ENCODE data around the gene RBMX. TPM values are rescaled to one million over a fixed set of nuclear protein-coding genes. Genes with fewer than 3 reads are reported as not detected.

Gene RBMX
- total RNA-seq, 1 donor from 2014 or later, result 133 TPM

DNA sequence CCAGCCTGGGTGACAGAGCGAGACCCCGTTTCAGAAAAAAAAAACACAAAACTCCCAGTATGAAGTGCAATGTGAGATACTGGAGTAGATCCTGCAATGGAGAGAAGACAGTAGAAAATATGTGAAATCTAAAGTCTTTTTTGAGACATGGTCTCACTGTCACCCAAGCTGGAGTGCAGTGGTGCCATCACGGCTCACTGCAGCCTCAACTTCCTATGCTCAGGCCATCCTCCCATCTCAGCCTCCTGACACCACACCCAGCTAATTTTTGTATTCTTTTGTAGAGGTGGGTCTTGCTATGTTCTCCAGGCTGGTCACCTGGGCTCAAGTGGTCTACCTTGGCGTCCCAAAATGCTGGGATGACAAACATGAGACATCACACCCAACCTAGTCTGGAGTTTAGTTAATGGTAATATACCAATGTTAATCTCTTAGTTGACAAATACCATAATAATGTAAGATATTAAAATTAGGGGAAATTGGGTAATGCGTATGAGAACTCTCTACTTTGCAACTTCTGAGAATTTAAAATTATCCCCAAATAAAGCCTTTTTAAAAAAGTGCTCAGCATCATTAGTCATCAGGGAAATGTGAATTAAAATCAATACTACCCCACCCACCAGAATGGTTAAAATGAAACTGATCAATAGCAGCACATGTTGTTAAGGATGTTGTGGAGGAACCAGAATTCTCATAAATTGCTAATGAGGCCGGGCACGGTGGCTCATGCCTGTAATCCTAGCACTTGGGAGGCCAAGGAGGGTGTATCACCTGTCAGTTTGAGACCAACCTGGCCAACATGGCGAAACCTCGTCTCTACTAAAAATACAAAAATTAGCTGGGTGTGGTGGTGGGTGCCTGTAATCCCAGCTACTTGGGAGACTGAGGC, 15.0 kb downstream of the RBMX start:
- no peaks in the 10 kb centered on the region for H3K36me3 Mint-ChIP-seq (ENCODE audit: low read depth, unreplicated experiment)
- Histone ChIP-seq H3K79me2 (ENCODE audit: insufficient read depth, low read length) (peaks cover 33% of the 10 kb centered on the region), H3K9ac (ENCODE audit: low read length) (no peak overlapping the region), H4K20me1 (ENCODE audit: insufficient read depth, low read length) (peaks cover 34% of the 10 kb centered on the region), H3K27ac (ENCODE audit: low read depth, low read length) (no peak overlapping the region), H3K36me3 (ENCODE audit: insufficient read depth, low read length) (peaks cover 42% of the 10 kb centered on the region), H3K4me1 (ENCODE audit: insufficient read depth, low read length) (no peaks in the 10 kb centered on the region), H3K9me3 (ENCODE audit: insufficient read depth, low read depth, low read length) (no peaks in the 10 kb centered on the region), H3K4me2 (ENCODE audit: low read length) (no peak overlapping the region), H3K27me3 (ENCODE audit: insufficient read depth, low read length) (no peaks in the 10 kb centered on the region), H3K4me3 (ENCODE audit: insufficient read depth, low read depth, low read length) (no peak overlapping the region), H2AFZ (ENCODE audit: low read depth, low read length) (no peak overlapping the region)
- H3K4me1 Mint-ChIP-seq (ENCODE audit: low read depth, unreplicated experiment), result peaks cover 4% of the 10 kb centered on the region
- H3K9me3 Mint-ChIP-seq (ENCODE audit: unreplicated experiment), result no peaks in the 10 kb centered on the region
- no peaks in the 10 kb centered on the region for H3K27me3 Mint-ChIP-seq (ENCODE audit: low read depth, unreplicated experiment)
- TF ChIP-seq EZH2 (IDR thresholded peaks at IDR 0.05; ENCODE audit: insufficient read depth, low read length), result no peak
- TF ChIP-seq CTCF (IDR thresholded peaks at IDR 0.05; ENCODE audit: insufficient read depth, low read depth, low read length), result no peak
- DNase-seq (ENCODE audit: low read depth) (no peak), FAIRE-seq (no peak)
- H3K4me3 Mint-ChIP-seq (ENCODE audit: unreplicated experiment), result no peak overlapping the region
- H3K27ac Mint-ChIP-seq (ENCODE audit: unreplicated experiment), result no peak overlapping the region

DNA sequence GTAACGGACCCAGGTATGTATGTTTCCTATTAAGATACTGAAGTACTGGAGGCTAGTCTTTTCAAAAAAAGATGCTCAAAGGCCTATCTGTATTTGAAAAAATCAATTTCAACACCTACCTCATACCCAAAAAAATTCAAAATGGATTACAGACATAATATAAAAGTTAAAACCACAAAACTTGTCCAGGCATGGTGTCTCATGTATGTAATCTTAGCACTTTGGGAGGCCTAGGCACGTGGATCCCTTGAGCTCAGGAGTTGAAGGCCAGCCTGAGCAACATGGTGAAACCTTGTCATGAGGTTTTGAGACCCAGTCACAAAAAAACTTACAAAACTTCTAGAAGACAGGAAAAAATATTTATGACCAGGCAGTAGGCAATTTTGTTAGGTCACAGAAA, 16.7 kb downstream of the RBMX start:
- Histone ChIP-seq H3K36me3 (ENCODE audit: insufficient read depth, low read length) (peaks cover 34% of the 10 kb centered on the region), H3K4me2 (ENCODE audit: low read length) (no peak overlapping the region), H3K9ac (ENCODE audit: low read length) (no peak overlapping the region), H3K27ac (ENCODE audit: low read depth, low read length) (no peak overlapping the region), H3K4me3 (ENCODE audit: insufficient read depth, low read depth, low read length) (no peak overlapping the region), H3K79me2 (ENCODE audit: insufficient read depth, low read length) (peaks cover 16% of the 10 kb centered on the region), H3K4me1 (ENCODE audit: insufficient read depth, low read length) (no peaks in the 10 kb centered on the region), H3K9me3 (ENCODE audit: insufficient read depth, low read depth, low read length) (no peaks in the 10 kb centered on the region), H4K20me1 (ENCODE audit: insufficient read depth, low read length) (peaks cover 22% of the 10 kb centered on the region), H2AFZ (ENCODE audit: low read depth, low read length) (no peak overlapping the region), H3K27me3 (ENCODE audit: insufficient read depth, low read length) (no peaks in the 10 kb centered on the region)
- FAIRE-seq, result no peak
- TF ChIP-seq CTCF (IDR thresholded peaks at IDR 0.05; ENCODE audit: insufficient read depth, low read depth, low read length) (no peak), EZH2 (IDR thresholded peaks at IDR 0.05; ENCODE audit: insufficient read depth, low read length) (no peak)
- no peaks in the 10 kb centered on the region for H3K27me3 Mint-ChIP-seq (ENCODE audit: low read depth, unreplicated experiment)
- H3K4me3 Mint-ChIP-seq (ENCODE audit: unreplicated experiment), result no peak overlapping the region
- H3K9me3 Mint-ChIP-seq (ENCODE audit: unreplicated experiment), result no peaks in the 10 kb centered on the region
- no peak overlapping the region for H3K27ac Mint-ChIP-seq (ENCODE audit: unreplicated experiment)
- DNase-seq (ENCODE audit: low read depth), result no peak
- no peaks in the 10 kb centered on the region for H3K36me3 Mint-ChIP-seq (ENCODE audit: low read depth, unreplicated experiment)
- H3K4me1 Mint-ChIP-seq (ENCODE audit: low read depth, unreplicated experiment), result peaks cover 2% of the 10 kb centered on the region

DNA sequence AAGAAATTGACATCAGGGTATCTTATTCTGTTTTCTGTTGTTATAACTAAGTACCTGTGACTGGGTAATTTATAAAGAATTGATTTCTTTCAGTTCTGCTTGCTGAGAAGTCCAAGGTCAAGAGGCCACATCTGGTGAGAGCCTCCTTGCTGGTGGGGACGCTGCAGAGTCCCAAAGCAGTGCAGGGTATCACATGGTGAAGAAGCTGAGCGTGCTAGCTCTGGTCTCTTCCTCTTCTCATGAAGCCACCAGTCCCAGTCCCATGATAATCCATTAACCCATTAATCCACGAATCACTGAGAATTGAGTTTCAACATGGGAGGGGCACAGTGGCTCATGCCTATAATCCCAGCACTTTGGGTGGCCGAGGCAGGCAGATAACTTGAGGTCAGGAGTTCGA, 18.0 kb downstream of the RBMX start:
- peaks cover 11% of the 10 kb centered on the region for H4K20me1 ChIP-seq (ENCODE audit: insufficient read depth, low read length)
- H3K36me3 ChIP-seq (ENCODE audit: insufficient read depth, low read length), result peaks cover 22% of the 10 kb centered on the region
- TF ChIP-seq EZH2 (IDR thresholded peaks at IDR 0.05; ENCODE audit: insufficient read depth, low read length) (no peak), CTCF (IDR thresholded peaks at IDR 0.05; ENCODE audit: insufficient read depth, low read depth, low read length) (no peak)
- no peak overlapping the region for H3K9ac ChIP-seq (ENCODE audit: low read length)
- H3K79me2 ChIP-seq (ENCODE audit: insufficient read depth, low read length), result peaks cover 7% of the 10 kb centered on the region
- H2AFZ ChIP-seq (ENCODE audit: low read depth, low read length), result no peak overlapping the region
- no peaks in the 10 kb centered on the region for H3K27me3 ChIP-seq (ENCODE audit: insufficient read depth, low read length)
- no peak overlapping the region for H3K27ac ChIP-seq (ENCODE audit: low read depth, low read length)
- H3K4me1 ChIP-seq (ENCODE audit: insufficient read depth, low read length), result no peaks in the 10 kb centered on the region
- FAIRE-seq (no peak), DNase-seq (ENCODE audit: low read depth) (no peak)
- H3K4me2 ChIP-seq (ENCODE audit: low read length), result no peak overlapping the region
- H3K9me3 ChIP-seq (ENCODE audit: insufficient read depth, low read depth, low read length), result no peaks in the 10 kb centered on the region
- no peaks in the 10 kb centered on the region for H3K9me3 Mint-ChIP-seq (ENCODE audit: unreplicated experiment)
- no peak overlapping the region for H3K27ac Mint-ChIP-seq (ENCODE audit: unreplicated experiment)
- H3K27me3 Mint-ChIP-seq (ENCODE audit: low read depth, unreplicated experiment), result no peaks in the 10 kb centered on the region
- peaks cover 3% of the 10 kb centered on the region for H3K36me3 Mint-ChIP-seq (ENCODE audit: low read depth, unreplicated experiment)
- peaks cover 2% of the 10 kb centered on the region for H3K4me1 Mint-ChIP-seq (ENCODE audit: low read depth, unreplicated experiment)
- H3K4me3 Mint-ChIP-seq (ENCODE audit: unreplicated experiment), result no peak overlapping the region
- H3K4me3 ChIP-seq (ENCODE audit: insufficient read depth, low read depth, low read length), result no peak overlapping the region

Data from astrocyte (in vitro differentiated cells and primary cell).